SK-N-SH treated with all-trans-retinoic acid at 6 μM for 48 hours (cell line): ENCODE measurements around the gene RTBDN.
A peak's percentile ranks its signal among the peaks of the same experiment; 100 is the strongest.

Experiments used
- ATAC-seq: fragments of 200-7000 bp; cut with Tn5 transposase; 3 replicates; pipeline ENCODE4 v1.9.1; 2020; ENCODE audit warnings: mild to moderate bottlenecking, moderate library complexity
- ARNTL ChIP-seq: fragments of 450-650 bp; formaldehyde crosslinking; IDR thresholded peaks from 2 replicates; pipeline ENCODE4 v1.5.0; 2020; ENCODE audit warnings: low read depth, mild to moderate bottlenecking, moderate library complexity, borderline replicate concordance
- BACH2 ChIP-seq: fragments of 250-450 bp; sonication (Bioruptor Pico); IDR thresholded peaks from 2 replicates; pipeline ENCODE4 v1.9.0; 2021; ENCODE audit warnings: mild to moderate bottlenecking, borderline replicate concordance
- CSDC2 ChIP-seq: fragments of 250-450 bp; sonication (Bioruptor Pico); IDR thresholded peaks from 2 replicates; pipeline ENCODE4 v1.5.0; 2020; ENCODE audit warnings: mild to moderate bottlenecking, moderate library complexity
- ESRRG ChIP-seq: fragments of 250-450 bp; sonication (Bioruptor Pico); IDR thresholded peaks from 2 replicates; pipeline ENCODE4 v1.6.1; 2021; ENCODE audit warnings: mild to moderate bottlenecking
- GLIS3 ChIP-seq: fragments of 250-450 bp; sonication (Bioruptor Pico); IDR thresholded peaks from 2 replicates; pipeline ENCODE4 v1.5.0; 2020; ENCODE audit warnings: mild to moderate bottlenecking, moderate library complexity
- ISL1 ChIP-seq: fragments of 250-450 bp; sonication (Bioruptor Pico); IDR thresholded peaks from 2 replicates; pipeline ENCODE4 v2.1.2; 2022; ENCODE audit warnings: mild to moderate bottlenecking, moderate library complexity
- OSR1 ChIP-seq: fragments of 250-450 bp; sonication (Bioruptor Pico); IDR thresholded peaks from 2 replicates; pipeline ENCODE4 v1.8.0; 2022; ENCODE audit warnings: moderate library complexity, mild to moderate bottlenecking, inconsistent platforms
- PPARA ChIP-seq: fragments of 250-450 bp; sonication (Bioruptor Pico); IDR thresholded peaks from 2 replicates; pipeline ENCODE4 v1.5.0; 2020; ENCODE audit warnings: mild to moderate bottlenecking, borderline replicate concordance
- SNAI2 ChIP-seq: fragments of 250-450 bp; sonication (Bioruptor Pico); IDR thresholded peaks from 2 replicates; pipeline ENCODE4 v1.5.0; 2020; ENCODE audit warnings: mild to moderate bottlenecking, moderate library complexity
- TCF4 ChIP-seq: fragments of 250-450 bp; sonication (Bioruptor Pico); IDR thresholded peaks from 2 replicates; pipeline ENCODE4 v1.8.0; 2021; ENCODE audit warnings: mild to moderate bottlenecking, moderate library complexity, borderline replicate concordance
- TOX ChIP-seq: fragments of 250-450 bp; sonication (Bioruptor Pico); IDR thresholded peaks from 2 replicates; pipeline ENCODE4 v1.8.0; 2021; ENCODE audit warnings: mild to moderate bottlenecking, moderate library complexity, borderline replicate concordance
- ZC3H10 ChIP-seq: fragments of 250-450 bp; sonication (Bioruptor Pico); IDR thresholded peaks from 2 replicates; pipeline ENCODE4 v1.5.1; 2021; ENCODE audit warnings: mild to moderate bottlenecking, moderate library complexity
- ZFP3 ChIP-seq: fragments of 250-450 bp; sonication (Bioruptor Pico); IDR thresholded peaks from 2 replicates; pipeline ENCODE4 v1.5.0; 2020; ENCODE audit warnings: mild to moderate bottlenecking, moderate library complexity
- ZFP30 ChIP-seq: fragments of 450-650 bp; formaldehyde crosslinking; IDR thresholded peaks from 2 replicates; pipeline ENCODE4 v1.5.0; 2022; ENCODE audit warnings: mild to moderate bottlenecking, moderate library complexity
- ZNF565 ChIP-seq: fragments of 450-650 bp; formaldehyde crosslinking; conservative IDR thresholded peaks from 2 replicates; pipeline ENCODE4 v1.5.0; 2020; ENCODE audit warnings: low read depth, mild to moderate bottlenecking, moderate library complexity
- ZNF70 ChIP-seq: fragments of 450-650 bp; formaldehyde crosslinking; IDR thresholded peaks from 2 replicates; pipeline ENCODE4 v1.5.0; 2020; ENCODE audit warnings: mild to moderate bottlenecking, moderate library complexity
- ZNF8 ChIP-seq: fragments of 450-650 bp; formaldehyde crosslinking; IDR thresholded peaks from 2 replicates; pipeline ENCODE4 v1.5.0; 2020; ENCODE audit warnings: mild to moderate bottlenecking, moderate library complexity
- TF ChIP-seq, protein P1 (sequence below): fragments of 250-450 bp; sonication (Bioruptor Pico); IDR thresholded peaks from 2 replicates; pipeline ENCODE4 v1.8.0; 2020; ENCODE audit warnings: mild to moderate bottlenecking, moderate library complexity, borderline replicate concordance
- TF ChIP-seq, protein P2 (sequence below): fragments of 250-450 bp; sonication (Bioruptor Pico); IDR thresholded peaks from 2 replicates; pipeline ENCODE4 v1.5.0; 2020; ENCODE audit warnings: mild to moderate bottlenecking, moderate library complexity
- TF ChIP-seq, protein P3 (sequence below): fragments of 250-450 bp; sonication (Bioruptor Pico); IDR thresholded peaks from 2 replicates; pipeline ENCODE4 v1.5.1; 2021; ENCODE audit warnings: mild to moderate bottlenecking, moderate library complexity
- TF ChIP-seq, protein P4 (sequence below): fragments of 250-450 bp; sonication (Bioruptor Pico); IDR thresholded peaks from 2 replicates; pipeline ENCODE4 v1.5.1; 2020; ENCODE audit warnings: low read depth, mild to moderate bottlenecking, moderate library complexity

Gene RTBDN

DNA sequence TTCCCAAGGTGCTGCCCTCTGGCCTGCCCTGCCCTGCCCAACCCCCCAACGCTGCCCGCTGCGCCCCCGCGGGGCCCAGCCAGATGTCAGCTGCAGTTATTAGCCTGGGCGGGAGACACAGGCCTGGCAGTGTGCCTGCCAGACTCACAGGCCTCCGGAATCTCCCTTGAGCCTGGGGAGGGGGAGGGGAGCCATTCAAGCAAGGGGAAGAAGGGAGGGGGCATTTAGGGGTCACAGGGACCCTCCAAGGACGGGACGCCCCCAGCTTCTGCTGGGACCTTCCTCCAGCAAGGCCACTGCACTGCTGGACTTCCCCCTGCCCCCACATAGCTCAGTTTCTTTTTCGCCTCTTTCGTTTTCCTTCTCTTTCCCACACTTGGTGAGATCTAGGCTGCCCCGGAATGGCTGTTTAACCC is 45.7 kb downstream of the RTBDN start:
- ATAC-seq: no peak
- TF ChIP-seq TCF4 (CRISPR knock-in tag) (peak; percentile 78), GLIS3 (CRISPR knock-in tag) (0 out of 2 replicates have a peak, but pooled peaks have one; percentile 38), ZFP3 (CRISPR knock-in tag) (0 out of 2 replicates have a peak, but pooled peaks have one; percentile 8), ZNF8 (0 out of 2 replicates have a peak, but pooled peaks have one; percentile 34), TOX (CRISPR knock-in tag) (no peak), SNAI2 (CRISPR knock-in tag) (0 out of 2 replicates have a peak, but pooled peaks have one; percentile 48), OSR1 (CRISPR knock-in tag) (no peak)
- TF ChIP-seq, protein P1, sequence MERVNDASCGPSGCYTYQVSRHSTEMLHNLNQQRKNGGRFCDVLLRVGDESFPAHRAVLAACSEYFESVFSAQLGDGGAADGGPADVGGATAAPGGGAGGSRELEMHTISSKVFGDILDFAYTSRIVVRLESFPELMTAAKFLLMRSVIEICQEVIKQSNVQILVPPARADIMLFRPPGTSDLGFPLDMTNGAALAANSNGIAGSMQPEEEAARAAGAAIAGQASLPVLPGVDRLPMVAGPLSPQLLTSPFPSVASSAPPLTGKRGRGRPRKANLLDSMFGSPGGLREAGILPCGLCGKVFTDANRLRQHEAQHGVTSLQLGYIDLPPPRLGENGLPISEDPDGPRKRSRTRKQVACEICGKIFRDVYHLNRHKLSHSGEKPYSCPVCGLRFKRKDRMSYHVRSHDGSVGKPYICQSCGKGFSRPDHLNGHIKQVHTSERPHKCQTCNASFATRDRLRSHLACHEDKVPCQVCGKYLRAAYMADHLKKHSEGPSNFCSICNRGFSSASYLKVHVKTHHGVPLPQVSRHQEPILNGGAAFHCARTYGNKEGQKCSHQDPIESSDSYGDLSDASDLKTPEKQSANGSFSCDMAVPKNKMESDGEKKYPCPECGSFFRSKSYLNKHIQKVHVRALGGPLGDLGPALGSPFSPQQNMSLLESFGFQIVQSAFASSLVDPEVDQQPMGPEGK (CRISPR knock-in tag): peak; percentile 85
- TF ChIP-seq, protein P2, sequence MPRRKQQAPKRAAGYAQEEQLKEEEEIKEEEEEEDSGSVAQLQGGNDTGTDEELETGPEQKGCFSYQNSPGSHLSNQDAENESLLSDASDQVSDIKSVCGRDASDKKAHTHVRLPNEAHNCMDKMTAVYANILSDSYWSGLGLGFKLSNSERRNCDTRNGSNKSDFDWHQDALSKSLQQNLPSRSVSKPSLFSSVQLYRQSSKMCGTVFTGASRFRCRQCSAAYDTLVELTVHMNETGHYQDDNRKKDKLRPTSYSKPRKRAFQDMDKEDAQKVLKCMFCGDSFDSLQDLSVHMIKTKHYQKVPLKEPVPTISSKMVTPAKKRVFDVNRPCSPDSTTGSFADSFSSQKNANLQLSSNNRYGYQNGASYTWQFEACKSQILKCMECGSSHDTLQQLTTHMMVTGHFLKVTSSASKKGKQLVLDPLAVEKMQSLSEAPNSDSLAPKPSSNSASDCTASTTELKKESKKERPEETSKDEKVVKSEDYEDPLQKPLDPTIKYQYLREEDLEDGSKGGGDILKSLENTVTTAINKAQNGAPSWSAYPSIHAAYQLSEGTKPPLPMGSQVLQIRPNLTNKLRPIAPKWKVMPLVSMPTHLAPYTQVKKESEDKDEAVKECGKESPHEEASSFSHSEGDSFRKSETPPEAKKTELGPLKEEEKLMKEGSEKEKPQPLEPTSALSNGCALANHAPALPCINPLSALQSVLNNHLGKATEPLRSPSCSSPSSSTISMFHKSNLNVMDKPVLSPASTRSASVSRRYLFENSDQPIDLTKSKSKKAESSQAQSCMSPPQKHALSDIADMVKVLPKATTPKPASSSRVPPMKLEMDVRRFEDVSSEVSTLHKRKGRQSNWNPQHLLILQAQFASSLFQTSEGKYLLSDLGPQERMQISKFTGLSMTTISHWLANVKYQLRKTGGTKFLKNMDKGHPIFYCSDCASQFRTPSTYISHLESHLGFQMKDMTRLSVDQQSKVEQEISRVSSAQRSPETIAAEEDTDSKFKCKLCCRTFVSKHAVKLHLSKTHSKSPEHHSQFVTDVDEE: peak; percentile 72; the same call in 1 of the 2 replicates

DNA sequence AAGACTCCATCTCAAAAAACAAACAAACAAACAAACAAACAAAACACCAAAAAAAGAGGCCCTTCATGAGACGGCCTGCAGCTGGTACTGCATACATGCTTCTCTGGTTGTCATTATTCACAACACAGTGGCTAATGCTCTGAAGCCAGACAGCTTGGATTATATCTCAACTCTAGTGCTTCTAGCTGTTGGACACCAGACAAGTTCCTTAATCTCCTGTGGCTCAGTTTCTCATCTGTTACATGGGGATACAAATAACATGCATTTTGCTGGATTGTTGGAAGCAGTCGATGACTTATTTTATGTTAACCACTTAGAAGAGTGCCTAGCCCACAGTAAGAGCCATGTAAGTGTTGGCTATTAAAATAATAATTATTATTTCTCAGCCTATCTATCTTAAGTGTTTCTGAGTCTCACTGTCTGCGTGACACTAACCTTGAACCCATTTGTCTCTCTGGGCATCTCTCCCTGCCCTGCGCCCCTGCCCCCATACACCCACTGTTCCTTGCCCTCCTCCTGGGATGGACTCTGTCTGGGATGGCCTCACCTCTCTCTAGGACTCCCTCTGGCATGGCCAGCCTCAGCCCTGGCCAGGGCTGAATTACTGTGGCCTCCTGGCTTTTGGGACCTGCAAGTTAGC is 46.2 kb downstream of the RTBDN start:
- ATAC-seq: no peak
- TF ChIP-seq CSDC2 (CRISPR knock-in tag) (0 out of 2 replicates have a peak, but pooled peaks have one; percentile 45), OSR1 (CRISPR knock-in tag) (no peak)
- TF ChIP-seq, all 23 proteins: peak for 1

DNA sequence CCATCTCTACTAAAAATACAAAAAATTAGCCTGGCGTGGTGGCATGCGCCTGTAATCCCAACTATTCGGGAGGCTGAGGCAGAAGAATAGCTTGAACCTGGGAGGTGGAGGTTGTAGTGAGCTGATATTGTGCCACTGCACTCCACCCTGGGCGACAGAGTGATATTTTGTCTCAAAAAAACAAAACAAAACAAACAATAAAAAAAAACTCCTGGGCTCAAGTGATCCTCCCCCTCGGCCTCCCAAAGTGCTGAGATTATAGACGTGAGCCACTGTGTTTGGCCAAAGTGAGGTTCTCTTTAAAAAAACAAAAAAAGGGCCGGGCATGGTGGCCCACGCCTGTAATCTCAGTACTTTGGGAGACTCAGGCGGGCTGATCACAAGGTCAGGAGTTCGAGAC is 46.9 kb downstream of the RTBDN start:
- ATAC-seq: no peak
- TF ChIP-seq OSR1 (CRISPR knock-in tag): no peak
- no peak for TF ChIP-seq ZC3H10
- no peak for TF ChIP-seq ZNF70 (CRISPR knock-in tag)
- TF ChIP-seq ZFP30: no peak
- no peak for TF ChIP-seq ISL1 (CRISPR knock-in tag)
- TF ChIP-seq, all 23 proteins: peak for 0

DNA sequence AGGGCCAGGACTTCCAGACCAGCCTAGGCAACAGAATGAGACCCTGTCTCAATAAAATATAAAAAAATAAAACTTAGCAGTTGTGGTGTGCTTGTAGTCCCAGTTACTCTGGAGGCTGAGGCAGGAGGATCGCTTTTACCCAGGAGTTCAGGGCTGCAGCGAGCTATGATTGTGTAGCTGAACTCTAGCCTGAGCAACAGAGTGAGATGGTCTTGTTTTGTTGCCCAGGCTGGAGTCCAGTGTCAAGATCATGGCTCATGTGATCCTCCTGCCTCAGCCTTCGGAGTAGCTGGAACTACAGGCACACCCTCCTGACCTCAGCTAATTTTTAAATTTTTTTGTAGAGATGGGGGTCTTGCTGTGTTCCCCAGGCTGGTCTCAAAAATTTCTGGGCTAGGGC is 47.4 kb downstream of the RTBDN start:
- no peak for ATAC-seq
- TF ChIP-seq, protein P3, sequence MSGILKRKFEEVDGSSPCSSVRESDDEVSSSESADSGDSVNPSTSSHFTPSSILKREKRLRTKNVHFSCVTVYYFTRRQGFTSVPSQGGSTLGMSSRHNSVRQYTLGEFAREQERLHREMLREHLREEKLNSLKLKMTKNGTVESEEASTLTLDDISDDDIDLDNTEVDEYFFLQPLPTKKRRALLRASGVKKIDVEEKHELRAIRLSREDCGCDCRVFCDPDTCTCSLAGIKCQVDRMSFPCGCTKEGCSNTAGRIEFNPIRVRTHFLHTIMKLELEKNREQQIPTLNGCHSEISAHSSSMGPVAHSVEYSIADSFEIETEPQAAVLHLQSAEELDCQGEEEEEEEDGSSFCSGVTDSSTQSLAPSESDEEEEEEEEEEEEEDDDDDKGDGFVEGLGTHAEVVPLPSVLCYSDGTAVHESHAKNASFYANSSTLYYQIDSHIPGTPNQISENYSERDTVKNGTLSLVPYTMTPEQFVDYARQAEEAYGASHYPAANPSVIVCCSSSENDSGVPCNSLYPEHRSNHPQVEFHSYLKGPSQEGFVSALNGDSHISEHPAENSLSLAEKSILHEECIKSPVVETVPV: no peak
- TF ChIP-seq TCF4 (CRISPR knock-in tag): no peak
- TF ChIP-seq, protein P1 (CRISPR knock-in tag): no peak
- TF ChIP-seq BACH2: no peak
- TF ChIP-seq ZFP3 (CRISPR knock-in tag): no peak
- no peak for TF ChIP-seq ARNTL
- TF ChIP-seq, protein P2: no peak
- TF ChIP-seq, protein P4, sequence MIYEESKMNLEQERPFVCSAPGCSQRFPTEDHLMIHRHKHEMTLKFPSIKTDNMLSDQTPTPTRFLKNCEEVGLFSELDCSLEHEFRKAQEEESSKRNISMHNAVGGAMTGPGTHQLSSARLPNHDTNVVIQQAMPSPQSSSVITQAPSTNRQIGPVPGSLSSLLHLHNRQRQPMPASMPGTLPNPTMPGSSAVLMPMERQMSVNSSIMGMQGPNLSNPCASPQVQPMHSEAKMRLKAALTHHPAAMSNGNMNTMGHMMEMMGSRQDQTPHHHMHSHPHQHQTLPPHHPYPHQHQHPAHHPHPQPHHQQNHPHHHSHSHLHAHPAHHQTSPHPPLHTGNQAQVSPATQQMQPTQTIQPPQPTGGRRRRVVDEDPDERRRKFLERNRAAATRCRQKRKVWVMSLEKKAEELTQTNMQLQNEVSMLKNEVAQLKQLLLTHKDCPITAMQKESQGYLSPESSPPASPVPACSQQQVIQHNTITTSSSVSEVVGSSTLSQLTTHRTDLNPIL (CRISPR knock-in tag): no peak
- TF ChIP-seq SNAI2 (CRISPR knock-in tag): no peak
- TF ChIP-seq TOX (CRISPR knock-in tag): no peak
- no peak for TF ChIP-seq ZC3H10
- no peak for TF ChIP-seq PPARA (CRISPR knock-in tag)
- TF ChIP-seq ZNF565 (CRISPR knock-in tag): no peak
- TF ChIP-seq ESRRG: no peak
- no peak for TF ChIP-seq ZFP30
- TF ChIP-seq OSR1 (CRISPR knock-in tag): no peak
- no peak for TF ChIP-seq ISL1 (CRISPR knock-in tag)
